ENCODE data around the gene CTNND2. TPM values are rescaled to one million over a fixed set of nuclear protein-coding genes. Genes with fewer than 3 reads are reported as not detected.
A peak's percentile ranks its signal among the peaks of the same experiment; 100 is the strongest.

CTNND2 gene
- polyA plus RNA-seq, 1 of the 3 experiments (the other 2 are of a cell fraction) = not detected

GRCh38 chr5:11602298-11602697, 301.9 kb downstream of the CTNND2 start:
- H3K79me2 ChIP-seq (ENCODE audit: insufficient read depth) = no peaks in the 10 kb centered on the region
- no peaks in the 10 kb centered on the region for H3K36me3 ChIP-seq (replicated peaks in 1 of 2; ENCODE audit: control insufficient read depth in 1 of 2, insufficient read depth in 2 of 2, low read length in 1 of 2)
- no peaks in the 10 kb centered on the region for H4K20me1 ChIP-seq (ENCODE audit: insufficient read depth)
- H3K9ac ChIP-seq = no peak overlapping the region
- no peaks in the 10 kb centered on the region for H3K9me3 ChIP-seq
- DNase-seq = peak; percentile 5
- H3K27ac ChIP-seq (ENCODE audit: low read depth in 2 of 2, low read length in 1 of 2) = no peak overlapping the region
- no peaks in the 10 kb centered on the region for H3K27me3 ChIP-seq (ENCODE audit: insufficient read depth)
- 2% methylated on average over 3 of the region's 3 CpGs for WGBS (ENCODE audit: low lambda C conversion rate)
- no peaks in the 10 kb centered on the region for H3K4me1 ChIP-seq (ENCODE audit: control insufficient read depth in 1 of 2, insufficient read depth in 2 of 2, low read depth in 1 of 2, low read length in 1 of 2)
- ChIA-PET CTCF (no interaction called here), POLR2A (no interaction called here)
- no peak overlapping the region for H3K4me3 ChIP-seq (ENCODE audit: low read depth in 2 of 2, low read length in 1 of 2)
- H3F3A ChIP-seq (replicated peaks; ENCODE audit: insufficient read depth) = no peaks in the 10 kb centered on the region
- H3K4me2 ChIP-seq = no peak overlapping the region
- H3K9me2 ChIP-seq = no peaks in the 10 kb centered on the region
- no peak for TF ChIP-seq POLR2AphosphoS5 (IDR thresholded peaks at IDR 0.05; ENCODE audit: low read depth, low read length)
- H2AFZ ChIP-seq (ENCODE audit: low read depth) = no peak overlapping the region

GRCh38 chr5:11599499-11599898, 304.7 kb downstream of the CTNND2 start:
- ChIA-PET POLR2A (no interaction called here), CTCF (no interaction called here)
- H3K4me3 ChIP-seq (ENCODE audit: low read depth in 2 of 2, low read length in 1 of 2) = no peak overlapping the region
- H2AFZ ChIP-seq (ENCODE audit: low read depth) = no peak overlapping the region
- H3K9ac ChIP-seq = no peak overlapping the region
- WGBS (ENCODE audit: low lambda C conversion rate) = 18% methylated on average over 5 of the region's 5 CpGs
- no peak overlapping the region for H3K4me2 ChIP-seq
- H3K79me2 ChIP-seq (ENCODE audit: insufficient read depth) = no peaks in the 10 kb centered on the region
- H3K9me3 ChIP-seq = no peaks in the 10 kb centered on the region
- H3K27ac ChIP-seq (ENCODE audit: low read depth in 2 of 2, low read length in 1 of 2) = no peak overlapping the region
- no peaks in the 10 kb centered on the region for H4K20me1 ChIP-seq (ENCODE audit: insufficient read depth)
- H3F3A ChIP-seq (replicated peaks; ENCODE audit: insufficient read depth) = no peaks in the 10 kb centered on the region
- H3K36me3 ChIP-seq (replicated peaks in 1 of 2; ENCODE audit: control insufficient read depth in 1 of 2, insufficient read depth in 2 of 2, low read length in 1 of 2) = no peaks in the 10 kb centered on the region
- no peaks in the 10 kb centered on the region for H3K9me2 ChIP-seq
- DNase-seq = no peak
- TF ChIP-seq ZBTB33 (IDR thresholded peaks at IDR 0.05; ENCODE audit: borderline replicate concordance, low read depth) (no peak), FOXM1 (IDR thresholded peaks at IDR 0.05; ENCODE audit: low read depth) (no peak), POLR2AphosphoS5 (IDR thresholded peaks at IDR 0.05; ENCODE audit: low read depth, low read length) (no peak), PBX3 (IDR thresholded peaks at IDR 0.05) (no peak)
- no peaks in the 10 kb centered on the region for H3K27me3 ChIP-seq (ENCODE audit: insufficient read depth)
- no peaks in the 10 kb centered on the region for H3K4me1 ChIP-seq (ENCODE audit: control insufficient read depth in 1 of 2, insufficient read depth in 2 of 2, low read depth in 1 of 2, low read length in 1 of 2)

GRCh38 chr5:11596657-11597071, 307.6 kb downstream of the CTNND2 start:
- Histone ChIP-seq H3K27ac (ENCODE audit: low read depth in 2 of 2, low read length in 1 of 2) (no peak overlapping the region), H3K4me3 (ENCODE audit: low read depth in 2 of 2, low read length in 1 of 2) (no peak overlapping the region), H3K9ac (no peak overlapping the region), H3K9me2 (no peaks in the 10 kb centered on the region), H3K4me1 (ENCODE audit: control insufficient read depth in 1 of 2, insufficient read depth in 2 of 2, low read depth in 1 of 2, low read length in 1 of 2) (no peaks in the 10 kb centered on the region), H2AFZ (ENCODE audit: low read depth) (no peak overlapping the region), H3K36me3 (replicated peaks in 1 of 2; ENCODE audit: control insufficient read depth in 1 of 2, insufficient read depth in 2 of 2, low read length in 1 of 2) (no peaks in the 10 kb centered on the region), H4K20me1 (ENCODE audit: insufficient read depth) (no peaks in the 10 kb centered on the region), H3K79me2 (ENCODE audit: insufficient read depth) (no peaks in the 10 kb centered on the region), H3K9me3 (no peaks in the 10 kb centered on the region), H3K27me3 (ENCODE audit: insufficient read depth) (no peaks in the 10 kb centered on the region), H3F3A (replicated peaks; ENCODE audit: insufficient read depth) (no peaks in the 10 kb centered on the region), H3K4me2 (no peak overlapping the region)
- TF ChIP-seq MEF2A (IDR thresholded peaks at IDR 0.05; ENCODE audit: borderline replicate concordance, low read depth) = no peak
- TF ChIP-seq FOXJ3 (CRISPR knock-in tag; IDR thresholded peaks at IDR 0.05) = no peak
- TF ChIP-seq CTCF (IDR thresholded peaks at IDR 0.05) = no peak
- no peak for TF ChIP-seq NRF1 (IDR thresholded peaks at IDR 0.05; ENCODE audit: low read depth, low read length)
- no peak for TF ChIP-seq TAF1 (IDR thresholded peaks at IDR 0.05; ENCODE audit: borderline replicate concordance, low read depth, low read length)
- TF ChIP-seq REST (IDR thresholded peaks at IDR 0.05; ENCODE audit: low read depth, low read length) = no peak
- TF ChIP-seq EP300 (IDR thresholded peaks at IDR 0.05; ENCODE audit: borderline replicate concordance in 1 of 2, low read depth in 1 of 2, low read length in 1 of 2) = no peak
- TF ChIP-seq SMC3 (IDR thresholded peaks at IDR 0.05; ENCODE audit: low read depth, low read length) = no peak
- no peak for TF ChIP-seq TCF12 (IDR thresholded peaks at IDR 0.05)
- no peak for DNase-seq
- WGBS (ENCODE audit: low lambda C conversion rate) = 51% methylated on average over 5 of the region's 5 CpGs
- POLR2A ChIA-PET = no interaction called here
- CTCF ChIA-PET = no interaction called here

Data from SK-N-SH (cell line).